ENCODE data around the gene ITGA8. TPM values are rescaled to one million over a fixed set of nuclear protein-coding genes. Genes with fewer than 3 reads are reported as not detected.
"Not testable (repeated sequence)": the region's sequence is repeated elsewhere in the genome, so short reads cannot be mapped to it uniquely, and the experiment has no call there.

ITGA8 gene
- total and polyA plus RNA-seq, 10 donors = 1.7 to 60.3 (median 32.9) TPM

DNA sequence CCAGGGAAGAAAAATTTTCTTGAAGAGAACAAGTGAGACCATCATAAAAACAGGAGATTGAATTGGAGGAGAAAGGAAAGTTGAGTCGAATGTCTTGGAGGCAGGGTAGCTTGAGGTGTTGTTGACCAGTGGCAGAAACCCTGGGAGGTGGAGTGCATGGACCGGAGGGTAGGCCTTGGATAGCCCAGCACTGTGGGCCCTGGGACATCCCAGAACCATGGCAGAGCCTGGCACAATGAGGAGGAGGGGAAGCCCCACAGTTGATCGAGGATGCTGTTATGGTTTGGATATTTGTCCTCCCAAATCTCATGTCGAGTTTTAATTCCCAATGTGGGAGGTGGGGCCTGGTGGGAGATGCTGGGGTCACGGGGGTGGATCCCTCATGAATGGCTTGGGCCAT, 157.1 kb downstream of the ITGA8 start:
- Histone ChIP-seq H3K4me3 (no peak overlapping the region), H3K9me3 (no peaks in the 10 kb centered on the region), H3K27ac (no peak overlapping the region), H3K36me3 (peaks cover 0 to 5% (median 0%) of the 10 kb centered on the region in 6 donors), H3K4me1 (no peaks in the 10 kb centered on the region), H3K27me3 (replicated peaks in 1 of 7) (no peaks in the 10 kb centered on the region)
- no peak for DNase-seq
- 82 to 95% (median 83%) methylated on average over 4 to 5 of the region's 5 CpGs for WGBS, 5 donors
- TF ChIP-seq POLR2A (IDR thresholded peaks at IDR 0.05) = no peak
- no peak for TF ChIP-seq POLR2AphosphoS5 (IDR thresholded peaks at IDR 0.05)
- no peak for TF ChIP-seq CTCF (IDR thresholded peaks at IDR 0.05 in 8 of 11, conservative IDR thresholded peaks at IDR 0.05 in 3 of 11)
- intact Hi-C loops (cut with DNase I; ENCODE audit: low total_unique reads) = no loop called here

DNA sequence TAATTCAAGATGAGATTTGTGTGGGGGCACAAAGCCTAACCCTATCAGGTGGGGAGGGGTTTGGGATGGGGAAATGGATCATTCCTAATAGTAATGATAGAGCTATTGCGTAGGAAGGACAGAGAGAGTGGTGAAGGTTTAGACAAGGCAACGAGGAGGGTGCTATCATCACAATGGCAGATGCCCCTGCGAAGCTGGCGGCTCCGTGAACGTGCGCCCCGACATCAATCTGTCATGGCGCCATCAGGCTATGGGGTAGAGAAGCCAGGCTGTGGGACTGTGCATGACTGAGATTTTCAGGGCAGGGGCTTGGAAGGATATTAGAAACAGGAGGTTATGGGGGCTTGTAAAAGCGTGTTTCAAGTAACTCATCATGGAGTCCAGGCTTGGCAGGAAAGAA, 157.6 kb downstream of the ITGA8 start:
- Histone ChIP-seq H3K4me1 (no peaks in the 10 kb centered on the region), H3K36me3 (peaks cover 0 to 10% (median 0%) of the 10 kb centered on the region in 6 donors), H3K9me3 (no peaks in the 10 kb centered on the region), H3K27me3 (replicated peaks in 1 of 7) (no peaks in the 10 kb centered on the region), H3K4me3 (no peak overlapping the region), H3K27ac (no peak overlapping the region)
- TF ChIP-seq POLR2AphosphoS5 (IDR thresholded peaks at IDR 0.05) = no peak
- TF ChIP-seq POLR2A (IDR thresholded peaks at IDR 0.05) = no peak
- TF ChIP-seq CTCF (IDR thresholded peaks at IDR 0.05 in 8 of 11, conservative IDR thresholded peaks at IDR 0.05 in 3 of 11) = no peak
- intact Hi-C loops (cut with DNase I; ENCODE audit: low total_unique reads) = no loop called here
- DNase-seq = no peak
- WGBS, 5 donors = 84 to 96% (median 91%) methylated on average over 10 of the region's 10 CpGs

- no peaks in the 10 kb centered on the region for H3K4me1 ChIP-seq
- no peaks in the 10 kb centered on the region for H3K27me3 ChIP-seq (replicated peaks in 1 of 7)
- 79 to 87% (median 82%) methylated on average over 5 of the region's 5 CpGs for WGBS, 5 donors
- TF ChIP-seq POLR2A (IDR thresholded peaks at IDR 0.05) (no peak), POLR2AphosphoS5 (IDR thresholded peaks at IDR 0.05) (no peak), CTCF (IDR thresholded peaks at IDR 0.05 in 8 of 11, conservative IDR thresholded peaks at IDR 0.05 in 3 of 11) (no peak)
- H3K9me3 ChIP-seq = peaks cover 0 to 6% (median 0%) of the 10 kb centered on the region in 8 donors
- H3K27ac ChIP-seq = no peak overlapping the region
- intact Hi-C loops (cut with DNase I; ENCODE audit: low total_unique reads) = no loop called here
- no peak for DNase-seq
- H3K36me3 ChIP-seq = peaks cover 0 to 18% (median 0%) of the 10 kb centered on the region in 6 donors
- H3K4me3 ChIP-seq = no peak overlapping the region
Observed at GRCh38 chr10:15558136-15558535, 161.6 kb downstream of the ITGA8 start.

GRCh38 chr10:15557168-15557567, 162.6 kb downstream of the ITGA8 start:
- H3K27me3 ChIP-seq (replicated peaks in 1 of 7); H3K27ac ChIP-seq; intact Hi-C loops (cut with DNase I; ENCODE audit: low total_unique reads); H3K4me3 ChIP-seq; H3K9me3 ChIP-seq; H3K4me1 ChIP-seq; DNase-seq: not testable (repeated sequence)
- 37 to 67% (median 62%) methylated on average over 3 of the region's 3 CpGs for WGBS, 5 donors
- peaks cover 0 to 24% (median 0%) of the 10 kb centered on the region in 6 donors for H3K36me3 ChIP-seq

DNA sequence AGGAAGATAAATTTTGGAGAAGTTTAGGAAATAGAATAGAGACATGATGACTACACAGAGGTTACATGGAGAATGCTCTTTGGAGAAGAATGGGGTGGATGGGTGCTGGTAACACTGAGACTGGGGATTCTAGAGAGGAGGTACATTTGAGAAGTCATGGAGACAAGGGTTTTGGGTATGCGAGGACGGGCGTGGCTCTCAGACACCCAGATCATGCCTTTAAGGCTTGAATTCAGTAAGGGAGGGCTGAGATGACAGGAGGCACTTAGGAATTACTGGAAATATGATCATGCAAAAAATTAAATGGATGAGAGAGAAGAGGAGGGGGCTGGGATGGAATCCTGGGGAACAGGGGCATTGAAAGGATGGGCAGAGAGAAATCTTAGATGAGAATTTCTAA, 168.8 kb downstream of the ITGA8 start:
- no peak for TF ChIP-seq POLR2AphosphoS5 (IDR thresholded peaks at IDR 0.05)
- TF ChIP-seq POLR2A (IDR thresholded peaks at IDR 0.05) = no peak
- no peak for TF ChIP-seq CTCF (IDR thresholded peaks at IDR 0.05 in 8 of 11, conservative IDR thresholded peaks at IDR 0.05 in 3 of 11)
- no peaks in the 10 kb centered on the region for H3K27me3 ChIP-seq (replicated peaks in 1 of 7)
- H3K9me3 ChIP-seq = peaks cover 0 to 12% (median 0%) of the 10 kb centered on the region in 8 donors
- H3K27ac ChIP-seq = no peak overlapping the region
- WGBS, 5 donors = 82 to 91% (median 87%) methylated on average over 3 of the region's 3 CpGs
- no peak for DNase-seq
- no peaks in the 10 kb centered on the region for H3K4me1 ChIP-seq
- H3K36me3 ChIP-seq = peaks cover 0 to 22% (median 0%) of the 10 kb centered on the region in 6 donors
- intact Hi-C loops (cut with DNase I; ENCODE audit: low total_unique reads) = no loop called here
- H3K4me3 ChIP-seq = no peak overlapping the region

Measured in spleen (tissue), 11 donors.